HepG2 (cell line): ENCODE data around the gene UQCR11. TPM values are rescaled to one million over a fixed set of nuclear protein-coding genes. Genes with fewer than 3 reads are reported as not detected.

Source experiments
- FOSL2 ChIP-seq: sonication (generic); formaldehyde crosslinking; IDR thresholded peaks from 2 replicates; pipeline ENCODE4 v1.4.0; 2020; ENCODE audit warnings: missing genetic modification reagents
- FOXC1 ChIP-seq: sonication (generic); formaldehyde crosslinking; IDR thresholded peaks from 2 replicates; pipeline ENCODE4 v1.8.0; 2022; ENCODE audit warnings: mild to moderate bottlenecking, missing genetic modification reagents, borderline replicate concordance
- FOXJ3 ChIP-seq: sonication (generic); formaldehyde crosslinking; IDR thresholded peaks from 2 replicates; pipeline ENCODE4 v1.4.0; 2020; ENCODE audit warnings: missing genetic modification reagents, mild to moderate bottlenecking, borderline replicate concordance
- HMG20A ChIP-seq: IDR thresholded peaks from 2 replicates; pipeline ENCODE4 v1.6.1; 2016; ENCODE audit warnings: borderline replicate concordance
- HOMEZ ChIP-seq: IDR thresholded peaks from 2 replicates; pipeline ENCODE4 v1.6.1; 2016; ENCODE audit warnings: low read depth
- NFKBIZ ChIP-seq: IDR thresholded peaks from 2 replicates; pipeline ENCODE4 v1.6.1; 2018; ENCODE audit warnings: missing genetic modification reagents, missing compliant biosample characterization
- NR2F1 ChIP-seq, 2 experiments: fragments of 450-650 bp in 1 of 2; formaldehyde crosslinking in 1 of 2; IDR thresholded peaks; 2 replicates each; pipeline versions ENCODE4 v1.5.0 to v1.6.1; 2016 to 2020; ENCODE audit warnings: mild to moderate bottlenecking in 1 of 2, missing compliant biosample characterization in 1 of 2, missing genetic modification reagents in 1 of 2, moderate library complexity in 1 of 2
- TAF15 ChIP-seq: fragments of 200-400 bp; formaldehyde crosslinking; IDR thresholded peaks from one replicate; pipeline ENCODE4 v1.6.1; 2018; ENCODE audit warnings: mild to moderate bottlenecking, low read depth, low read length; ENCODE audit not compliant: poor library complexity, severe bottlenecking
- YY1 ChIP-seq: IDR thresholded peaks from 2 replicates; pipeline ENCODE4 v1.6.1; 2011; ENCODE audit warnings: low read length, low read depth, moderate library complexity, mild to moderate bottlenecking; ENCODE audit not compliant: insufficient read depth, insufficient replicate concordance
- ZBTB7B ChIP-seq: sonication (generic); formaldehyde crosslinking; IDR thresholded peaks from 2 replicates; pipeline ENCODE4 v1.4.0; 2020; ENCODE audit warnings: missing genetic modification reagents
- ZFP36 ChIP-seq: fragments of 150-350 bp; IDR thresholded peaks from 2 replicates; pipeline ENCODE4 v1.6.1; 2018; ENCODE audit warnings: borderline replicate concordance, low read length, low read depth; ENCODE audit not compliant: partially characterized antibody
- ZNF224 ChIP-seq: sonication (generic); formaldehyde crosslinking; IDR thresholded peaks from 2 replicates; pipeline ENCODE4 v1.5.0; 2020; ENCODE audit warnings: mild to moderate bottlenecking, missing genetic modification reagents
- ZNF354B ChIP-seq: sonication (generic); formaldehyde crosslinking; IDR thresholded peaks from 2 replicates; pipeline ENCODE4 v1.8.0; 2022; ENCODE audit warnings: mild to moderate bottlenecking, missing genetic modification reagents
- ZNF382 ChIP-seq: sonication (generic); formaldehyde crosslinking; IDR thresholded peaks from 2 replicates; pipeline ENCODE4 v1.5.0; 2020; ENCODE audit warnings: missing genetic modification reagents, mild to moderate bottlenecking, borderline replicate concordance
- ZNF672 ChIP-seq: sonication (generic); formaldehyde crosslinking; IDR thresholded peaks from 2 replicates; pipeline ENCODE4 v1.8.1; 2022; ENCODE audit warnings: missing genetic modification reagents
- polyA plus RNA-seq, 8 experiments: library from polyadenylated mRNA; depleted of rRNA in 3 of 8; stranded (reverse) in 7 of 8; unstranded in 1 of 8; fragments of >200 nt; fragmentation: Illumina TruSeq in 4 of 8; extraction: Trizol in 4 of 8; gene quantifications; 2 replicates each; pipeline versions ENCODE4 v1.2.1 to v1.2.3, GENCODE V29; 2011 to 2016; ENCODE audit warnings: low read depth in 4 of 8, missing spikeins in 1 of 8, mixed read lengths in 1 of 8; ENCODE audit not compliant: insufficient read depth in 1 of 8
- total RNA-seq, 5 experiments: library from RNA; depleted of rRNA; stranded (reverse); fragments of >200 nt; fragmentation: Illumina TruSeq; extraction: Trizol; gene quantifications; 2 replicates each; pipeline ENCODE4 v1.2.3, GENCODE V29; 2016; ENCODE audit warnings: low read depth in 1 of 5
- TF ChIP-seq, protein P1 (sequence below): sonication (generic); formaldehyde crosslinking; IDR thresholded peaks from 2 replicates; pipeline ENCODE4 v1.4.0; 2020; ENCODE audit warnings: missing genetic modification reagents
- TF ChIP-seq, protein P2 (sequence below): sonication (generic); formaldehyde crosslinking; IDR thresholded peaks from 2 replicates; pipeline ENCODE4 v1.8.1; 2023; ENCODE audit warnings: mild to moderate bottlenecking, missing genetic modification reagents
- TF ChIP-seq, protein P3 (sequence below), 2 experiments: fragments of 450-650 bp in 1 of 2; sonication (generic) in 1 of 2; formaldehyde crosslinking; IDR thresholded peaks; 2 replicates each; pipeline versions ENCODE4 v1.5.0 to v1.8.0; 2020 to 2022; ENCODE audit warnings: mild to moderate bottlenecking in 1 of 2, missing genetic modification reagents in 1 of 2

The UQCR11 gene
- total and polyA plus RNA-seq, 2 of the 13 experiments (the other 11 are each of a cell fraction or from before 2014, with no cell fraction given): 125 to 214 TPM

DNA sequence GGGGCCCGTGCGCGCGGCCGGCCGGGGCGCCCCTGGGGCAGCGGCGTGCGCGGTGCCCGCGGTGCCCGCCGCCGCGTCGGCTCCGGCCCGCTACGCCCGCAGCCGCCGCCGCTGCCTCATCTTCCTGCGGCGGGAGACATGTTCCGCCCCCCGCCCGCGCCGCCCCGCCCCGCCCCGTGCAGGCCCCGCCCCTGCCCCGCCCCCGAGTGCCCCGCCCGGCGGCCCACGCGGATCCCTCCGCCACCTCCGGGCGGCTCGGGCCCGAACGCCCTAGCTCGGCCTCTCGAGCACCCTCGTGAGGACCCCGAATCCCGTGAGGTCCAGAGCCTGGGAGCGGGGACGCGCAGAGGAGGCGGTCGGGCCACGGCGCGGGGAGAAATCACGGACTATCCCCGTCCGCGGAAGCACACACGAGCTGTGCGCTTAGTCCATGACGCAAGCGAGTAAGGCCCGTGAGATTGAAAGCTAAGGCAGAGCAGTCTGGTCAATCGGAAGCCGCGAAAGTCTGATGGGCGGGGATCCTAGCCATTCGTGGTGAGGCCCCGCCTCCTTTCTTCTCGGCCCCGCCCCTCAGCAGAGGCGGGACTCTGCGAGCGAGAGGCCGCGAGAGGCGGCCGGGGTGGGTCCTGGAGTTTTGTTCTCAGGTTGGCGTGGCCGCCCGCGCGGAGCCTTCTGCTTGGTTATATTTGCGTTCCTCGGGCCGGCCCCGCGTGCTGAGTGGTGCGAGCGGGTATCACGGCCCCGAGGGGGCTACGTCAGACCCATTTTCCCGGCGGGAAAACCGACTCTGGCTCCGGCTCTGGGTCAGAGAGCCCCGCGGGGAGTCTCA lies 47.4 kb upstream of the UQCR11 start, which contains the start of gene TCF3 (continued):
- no peak for TF ChIP-seq HOMEZ (CRISPR knock-in tag)
- TF ChIP-seq YY1: peak; percentile 47
- no peak for TF ChIP-seq TAF15
- TF ChIP-seq ZNF672: no peak
- TF ChIP-seq FOXJ3 (CRISPR knock-in tag): peak; percentile 51; the same call in 1 of the 2 replicates
- TF ChIP-seq ZNF382 (CRISPR knock-in tag): no peak
- TF ChIP-seq, protein P1, sequence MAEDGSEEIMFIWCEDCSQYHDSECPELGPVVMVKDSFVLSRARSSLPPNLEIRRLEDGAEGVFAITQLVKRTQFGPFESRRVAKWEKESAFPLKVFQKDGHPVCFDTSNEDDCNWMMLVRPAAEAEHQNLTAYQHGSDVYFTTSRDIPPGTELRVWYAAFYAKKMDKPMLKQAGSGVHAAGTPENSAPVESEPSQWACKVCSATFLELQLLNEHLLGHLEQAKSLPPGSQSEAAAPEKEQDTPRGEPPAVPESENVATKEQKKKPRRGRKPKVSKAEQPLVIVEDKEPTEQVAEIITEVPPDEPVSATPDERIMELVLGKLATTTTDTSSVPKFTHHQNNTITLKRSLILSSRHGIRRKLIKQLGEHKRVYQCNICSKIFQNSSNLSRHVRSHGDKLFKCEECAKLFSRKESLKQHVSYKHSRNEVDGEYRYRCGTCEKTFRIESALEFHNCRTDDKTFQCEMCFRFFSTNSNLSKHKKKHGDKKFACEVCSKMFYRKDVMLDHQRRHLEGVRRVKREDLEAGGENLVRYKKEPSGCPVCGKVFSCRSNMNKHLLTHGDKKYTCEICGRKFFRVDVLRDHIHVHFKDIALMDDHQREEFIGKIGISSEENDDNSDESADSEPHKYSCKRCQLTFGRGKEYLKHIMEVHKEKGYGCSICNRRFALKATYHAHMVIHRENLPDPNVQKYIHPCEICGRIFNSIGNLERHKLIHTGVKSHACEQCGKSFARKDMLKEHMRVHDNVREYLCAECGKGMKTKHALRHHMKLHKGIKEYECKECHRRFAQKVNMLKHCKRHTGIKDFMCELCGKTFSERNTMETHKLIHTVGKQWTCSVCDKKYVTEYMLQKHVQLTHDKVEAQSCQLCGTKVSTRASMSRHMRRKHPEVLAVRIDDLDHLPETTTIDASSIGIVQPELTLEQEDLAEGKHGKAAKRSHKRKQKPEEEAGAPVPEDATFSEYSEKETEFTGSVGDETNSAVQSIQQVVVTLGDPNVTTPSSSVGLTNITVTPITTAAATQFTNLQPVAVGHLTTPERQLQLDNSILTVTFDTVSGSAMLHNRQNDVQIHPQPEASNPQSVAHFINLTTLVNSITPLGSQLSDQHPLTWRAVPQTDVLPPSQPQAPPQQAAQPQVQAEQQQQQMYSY (CRISPR knock-in tag): no peak
- TF ChIP-seq ZBTB7B (CRISPR knock-in tag): peak; percentile 96
- TF ChIP-seq, protein P2, sequence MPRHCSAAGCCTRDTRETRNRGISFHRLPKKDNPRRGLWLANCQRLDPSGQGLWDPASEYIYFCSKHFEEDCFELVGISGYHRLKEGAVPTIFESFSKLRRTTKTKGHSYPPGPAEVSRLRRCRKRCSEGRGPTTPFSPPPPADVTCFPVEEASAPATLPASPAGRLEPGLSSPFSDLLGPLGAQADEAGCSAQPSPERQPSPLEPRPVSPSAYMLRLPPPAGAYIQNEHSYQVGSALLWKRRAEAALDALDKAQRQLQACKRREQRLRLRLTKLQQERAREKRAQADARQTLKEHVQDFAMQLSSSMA (CRISPR knock-in tag): no peak
- no peak for TF ChIP-seq ZFP36
- TF ChIP-seq FOXC1 (CRISPR knock-in tag): peak; percentile 42; the same call in 1 of the 2 replicates
- peak; percentile 67; the same call in 1 of the 2 replicates for TF ChIP-seq NFKBIZ (CRISPR knock-in tag)
- TF ChIP-seq NR2F1 (CRISPR knock-in tag; IDR thresholded peaks at IDR 0.05): no peak
- TF ChIP-seq FOSL2: 0 out of 2 replicates have a peak, but pooled peaks have one; percentile 48
- TF ChIP-seq ZNF354B (CRISPR knock-in tag): no peak
- no peak for TF ChIP-seq ZNF224 (CRISPR knock-in tag)
- TF ChIP-seq HMG20A (CRISPR knock-in tag): no peak
- TF ChIP-seq, protein P3, sequence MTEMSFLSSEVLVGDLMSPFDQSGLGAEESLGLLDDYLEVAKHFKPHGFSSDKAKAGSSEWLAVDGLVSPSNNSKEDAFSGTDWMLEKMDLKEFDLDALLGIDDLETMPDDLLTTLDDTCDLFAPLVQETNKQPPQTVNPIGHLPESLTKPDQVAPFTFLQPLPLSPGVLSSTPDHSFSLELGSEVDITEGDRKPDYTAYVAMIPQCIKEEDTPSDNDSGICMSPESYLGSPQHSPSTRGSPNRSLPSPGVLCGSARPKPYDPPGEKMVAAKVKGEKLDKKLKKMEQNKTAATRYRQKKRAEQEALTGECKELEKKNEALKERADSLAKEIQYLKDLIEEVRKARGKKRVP (CRISPR knock-in tag; IDR thresholded peaks at IDR 0.05): peak in 1 of 2 experiments; percentile 92; a peak in 2 of 4 replicates
